ENCODE measurements around the gene NPPB.
"Not testable (repeated sequence)": the region's sequence is repeated elsewhere in the genome, so short reads cannot be mapped to it uniquely, and the experiment has no call there.

NPPB gene
- total RNA-seq, result 0 reads per million in 2 experiments

DNA sequence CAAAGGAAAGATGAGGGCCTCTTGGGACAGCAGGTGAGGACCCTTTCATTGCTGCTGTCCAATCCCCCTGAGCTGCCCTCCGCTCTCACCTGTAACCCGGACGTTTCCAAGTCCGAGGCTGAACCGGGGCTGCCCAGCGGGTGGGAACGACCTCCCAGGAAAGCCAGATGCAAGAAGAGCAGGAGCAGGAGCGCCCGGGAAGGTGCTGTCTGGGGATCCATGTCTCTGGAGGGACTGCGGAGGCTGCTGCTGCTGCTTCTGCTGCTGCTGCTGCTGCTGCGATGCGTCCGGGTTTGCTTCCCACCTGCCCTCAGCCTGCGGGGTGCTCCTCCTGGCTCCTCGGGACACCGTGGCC is at the start of gene NPPB:
Gene NPPB, minus strand, starts transcription at position 333 of the 355 bp plus-strand sequence. Its CDS starts 112 bp downstream, at position 221.
- DNase-seq (ENCODE audit: low read depth), result no peak

DNA sequence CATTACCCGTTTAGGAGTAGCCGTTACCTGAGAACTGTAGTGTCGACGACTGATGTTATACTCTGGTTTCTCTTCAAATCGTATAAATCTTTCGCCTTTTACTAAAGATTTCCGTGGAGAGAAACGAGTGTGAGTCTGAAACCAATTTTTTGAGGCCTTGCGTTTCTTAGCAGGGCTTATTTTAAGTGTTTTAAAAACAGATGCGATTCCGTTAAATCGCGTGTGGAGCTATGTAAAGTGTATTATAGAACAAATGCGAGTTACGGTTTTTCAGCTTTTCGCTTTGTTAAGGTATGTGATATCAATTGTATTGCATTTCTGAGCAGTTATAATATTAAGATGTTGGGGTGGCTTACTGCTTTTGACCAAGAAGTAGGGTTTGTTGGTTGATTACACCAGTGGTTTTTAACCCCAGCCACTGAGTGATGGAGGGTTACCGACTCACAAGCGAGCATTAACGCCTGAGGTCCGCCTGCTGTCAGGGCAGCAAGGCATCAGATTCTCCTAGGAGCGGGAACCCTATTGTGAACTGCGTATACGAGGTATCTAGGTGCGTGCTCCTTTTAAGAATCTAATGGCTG is 49.4 kb upstream of the NPPB start:
- peak; percentile 36 for DNase-seq (ENCODE audit: low read depth)

DNA sequence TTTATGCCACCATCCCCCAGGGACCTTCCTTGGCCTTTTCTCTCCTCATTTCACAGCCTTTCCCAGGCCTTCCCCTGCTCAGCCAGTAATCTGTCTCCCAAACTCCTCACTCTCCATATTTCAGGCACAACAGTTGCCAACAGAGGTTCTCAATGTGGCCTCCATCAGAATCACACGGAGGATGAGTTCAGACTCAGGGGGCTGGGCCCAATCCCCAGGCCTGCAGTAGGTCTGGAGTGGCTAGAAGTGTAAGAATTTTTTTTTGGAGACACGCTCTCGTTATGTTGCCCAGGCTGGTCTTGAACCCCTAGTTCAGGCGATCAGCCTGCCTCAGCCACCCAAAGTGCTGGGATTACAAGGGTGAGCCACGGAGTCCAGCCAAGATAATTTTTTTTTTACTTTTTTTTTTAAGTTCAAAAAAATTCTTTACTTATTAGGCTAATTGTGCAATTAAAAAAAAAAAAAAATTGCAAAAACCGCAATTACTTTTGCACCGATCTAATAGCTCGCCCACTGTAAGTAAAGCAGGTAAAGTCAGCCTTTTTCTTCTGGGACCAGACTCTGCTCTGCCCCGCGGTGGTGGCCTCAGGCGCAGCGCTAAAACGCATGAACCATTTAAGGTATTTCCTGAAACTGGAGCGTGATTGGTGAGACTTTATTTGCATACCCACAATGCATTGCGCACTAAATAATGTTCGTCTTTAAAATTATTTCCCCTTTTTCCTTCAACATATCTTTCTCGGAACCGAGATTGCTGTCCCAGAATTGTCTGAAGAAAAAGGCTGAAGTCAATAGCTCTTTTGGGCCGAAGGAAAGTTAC is 48.7 kb upstream of the NPPB start:
- peak; percentile 87 for DNase-seq (ENCODE audit: low read depth)

DNA sequence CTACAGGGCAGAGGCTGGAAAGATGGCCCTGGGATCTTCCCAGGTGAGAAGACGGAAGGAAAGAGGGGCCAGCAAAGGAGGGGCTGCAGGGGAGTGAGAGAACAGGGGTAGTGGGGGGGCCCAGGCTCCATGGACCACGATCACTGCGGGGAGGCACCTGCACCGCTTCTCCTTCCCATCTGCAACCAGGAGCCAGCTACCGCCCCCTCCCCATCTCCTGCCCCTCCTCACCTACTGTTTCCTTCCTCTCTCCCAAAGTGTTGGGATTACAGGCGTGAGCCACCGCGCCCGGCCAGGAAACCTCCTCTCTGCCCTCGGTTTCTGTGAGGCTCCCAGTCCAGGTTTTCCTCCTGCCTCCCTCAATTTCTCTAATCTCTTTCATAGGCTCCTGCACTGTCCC is 48.1 kb upstream of the NPPB start:
- DNase-seq (ENCODE audit: low read depth), result no peak

DNA sequence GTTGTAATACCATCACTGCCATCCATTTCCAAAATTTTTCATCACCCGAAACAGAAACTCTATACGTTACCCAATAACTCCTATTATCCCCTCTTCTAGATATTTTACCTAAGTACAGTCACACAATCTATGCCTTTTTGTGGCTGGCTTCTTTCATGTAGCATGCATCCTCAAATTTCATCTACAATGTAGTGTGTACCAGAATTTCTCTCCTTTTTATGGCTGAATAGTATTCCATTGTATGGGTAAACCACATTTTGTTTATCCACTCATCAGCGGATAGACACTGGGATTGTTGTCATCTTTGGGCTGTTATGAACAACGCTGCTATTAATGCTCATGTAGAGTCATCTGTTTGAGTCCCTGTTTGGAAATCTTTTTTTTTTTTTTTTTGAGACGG is 46.2 kb upstream of the NPPB start:
- no peak for DNase-seq (ENCODE audit: low read depth)

DNA sequence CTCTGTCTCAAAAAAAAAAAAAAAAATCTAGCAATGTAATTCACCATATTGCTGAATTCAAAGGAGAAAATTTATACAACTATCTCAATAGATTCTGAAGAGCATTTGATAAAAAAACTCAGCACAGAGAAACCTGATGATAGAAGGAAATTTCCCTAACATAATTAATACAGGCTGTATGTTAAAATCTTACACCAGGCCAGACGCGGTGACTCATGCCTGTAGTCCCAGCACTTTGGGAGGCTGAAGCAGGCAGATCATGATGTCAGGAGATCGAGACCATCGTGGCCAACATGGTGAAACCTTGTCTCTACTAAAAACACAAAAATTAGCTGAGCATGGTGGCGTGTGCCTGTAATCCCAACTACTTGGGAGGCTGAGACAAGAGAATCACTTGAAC is 45.4 kb upstream of the NPPB start:
- not testable (repeated sequence) for DNase-seq (ENCODE audit: low read depth)

DNA sequence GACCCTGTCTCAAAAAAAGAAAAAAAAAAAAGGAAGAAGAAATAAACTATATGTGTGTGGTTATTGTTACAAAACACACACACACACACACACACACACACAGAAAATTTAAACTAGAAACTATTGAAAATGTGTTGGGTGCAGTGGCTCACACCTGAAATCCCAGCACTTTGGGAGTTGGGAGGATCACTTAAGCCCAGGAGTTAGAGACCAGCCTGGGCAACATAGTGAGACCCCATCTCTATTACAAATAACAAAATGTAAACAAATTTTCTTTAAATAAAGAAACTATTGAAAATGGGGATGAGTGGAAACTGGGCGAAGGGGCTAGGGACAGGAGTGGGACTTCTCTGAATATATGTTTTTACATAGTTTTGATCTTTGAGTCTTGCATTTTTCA is 44.5 kb upstream of the NPPB start:
- DNase-seq (ENCODE audit: low read depth), result no peak

DNA sequence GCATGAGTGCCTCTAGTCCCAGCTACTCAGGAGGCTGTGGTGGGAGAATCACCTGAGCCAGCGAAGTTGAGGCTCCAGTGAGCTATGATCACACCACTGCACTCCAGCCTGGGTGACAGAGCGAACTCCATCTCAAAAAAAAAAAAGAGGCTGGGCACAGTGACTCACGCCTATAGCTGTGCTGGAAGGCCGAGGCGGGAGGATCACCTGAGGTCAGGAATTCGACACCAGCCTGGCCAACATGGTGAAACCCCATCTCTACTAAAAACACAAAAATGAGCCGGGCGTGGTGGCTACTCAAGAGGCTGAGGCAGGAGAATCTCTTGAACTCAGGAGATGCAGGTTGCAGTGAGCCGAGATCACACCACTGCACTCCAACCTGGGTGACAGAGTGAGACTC is 42.7 kb upstream of the NPPB start:
- not testable (repeated sequence) for DNase-seq (ENCODE audit: low read depth)

DNA sequence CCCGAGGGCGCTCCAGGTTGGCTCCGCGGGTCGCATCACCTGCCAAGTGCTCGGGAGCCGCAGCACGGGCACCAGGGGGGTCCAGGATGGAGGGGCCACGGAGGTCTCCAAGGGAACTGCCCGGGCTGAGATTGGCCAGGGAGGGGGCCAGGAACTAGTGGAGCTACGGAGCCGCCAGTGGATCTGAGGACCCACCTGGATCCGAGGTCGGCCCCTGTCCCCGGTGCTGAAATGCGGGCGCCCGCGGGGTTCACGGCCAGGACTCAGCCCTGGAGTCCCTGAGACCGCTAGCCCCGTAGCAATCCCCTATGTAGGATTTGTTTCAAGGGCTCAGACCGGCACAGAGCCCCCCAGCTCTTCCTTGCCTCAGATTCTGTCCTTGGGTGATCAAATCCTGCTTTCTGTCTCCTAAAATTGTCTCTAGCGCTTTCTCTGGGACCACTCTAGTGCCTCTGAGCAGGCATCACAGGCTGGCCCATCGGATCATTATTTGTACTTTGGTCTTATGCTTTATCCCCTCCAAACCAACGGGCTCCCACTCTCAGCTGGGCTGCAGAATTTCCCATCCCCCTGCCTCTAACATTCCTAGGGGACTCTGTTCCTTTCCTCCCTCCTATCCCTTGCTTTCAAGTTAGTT is 40.2 kb upstream of the NPPB start:
- no peak for DNase-seq (ENCODE audit: low read depth)

DNA sequence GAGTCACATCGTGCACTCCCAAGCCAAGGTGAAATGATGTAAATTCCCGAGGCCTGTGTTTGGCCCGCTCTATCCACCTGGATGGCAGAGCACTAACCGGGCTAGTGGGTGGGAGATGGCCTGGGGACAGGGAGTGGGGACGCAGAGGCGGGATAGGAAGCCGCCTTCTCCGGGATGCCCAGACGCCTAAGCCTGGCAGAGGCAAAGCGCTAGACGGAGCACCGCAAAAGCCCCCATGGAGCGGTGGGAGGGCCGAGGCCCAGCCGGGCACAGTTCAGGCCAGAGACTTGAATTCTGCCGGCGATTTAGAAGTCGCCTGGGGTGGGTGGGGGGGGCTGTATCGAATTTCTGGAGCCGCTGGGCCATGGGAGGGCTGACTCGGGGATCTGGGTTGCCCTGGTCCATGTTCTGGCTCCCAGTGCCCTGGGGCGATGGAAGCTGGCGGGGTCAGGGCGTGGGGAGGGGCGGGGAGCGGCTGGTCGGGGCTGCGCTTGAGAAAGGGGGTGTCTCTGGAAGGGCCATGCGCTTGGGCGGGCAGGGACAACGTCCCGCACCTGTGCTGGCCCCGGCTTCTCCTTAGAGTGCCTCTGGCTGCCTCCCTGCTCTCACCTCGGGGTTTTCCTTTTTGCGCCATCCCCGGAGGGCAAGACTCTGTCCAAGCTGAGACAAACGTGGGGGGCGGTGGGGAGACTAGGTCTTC is 39.5 kb upstream of the NPPB start:
- DNase-seq (ENCODE audit: low read depth), result no peak

DNA sequence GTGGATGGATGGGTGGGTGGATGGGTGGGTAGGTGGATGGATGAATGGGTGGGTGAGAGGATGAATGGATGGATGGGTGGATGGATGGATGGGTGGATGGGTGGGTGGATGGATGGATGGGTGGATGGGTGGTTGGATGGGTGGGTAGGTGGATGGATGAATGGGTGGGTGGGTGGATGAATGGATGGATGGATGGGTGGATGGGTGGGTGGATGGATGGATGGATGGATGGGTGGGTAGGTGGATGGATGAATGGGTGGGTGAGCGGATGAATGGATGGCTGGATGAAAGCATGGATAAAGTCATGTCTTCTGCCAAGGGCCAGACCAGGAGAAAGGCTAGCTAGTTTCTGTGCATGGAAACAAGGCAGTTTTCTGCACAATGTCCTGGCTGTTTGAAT is 35.8 kb upstream of the NPPB start:
- DNase-seq (ENCODE audit: low read depth), result not testable (repeated sequence)

DNA sequence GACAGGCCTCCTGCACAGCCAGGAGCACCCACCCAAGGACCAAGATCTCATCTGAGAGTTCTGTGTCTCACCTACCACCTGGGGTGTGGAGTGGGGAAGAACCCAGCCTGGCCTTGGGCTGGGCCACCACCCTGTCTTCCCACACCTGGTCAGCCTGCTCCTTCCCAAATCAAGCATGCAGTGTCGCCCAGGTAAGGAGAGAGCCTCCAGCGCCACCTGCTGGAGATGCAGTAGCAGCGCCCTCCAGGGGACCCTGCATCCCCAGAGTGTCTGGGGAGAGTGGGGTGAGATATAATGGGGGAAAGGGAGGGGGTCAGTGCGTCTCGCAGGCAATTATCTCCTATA is 35.1 kb upstream of the NPPB start:
- peak; percentile 54 for DNase-seq (ENCODE audit: low read depth)

DNA sequence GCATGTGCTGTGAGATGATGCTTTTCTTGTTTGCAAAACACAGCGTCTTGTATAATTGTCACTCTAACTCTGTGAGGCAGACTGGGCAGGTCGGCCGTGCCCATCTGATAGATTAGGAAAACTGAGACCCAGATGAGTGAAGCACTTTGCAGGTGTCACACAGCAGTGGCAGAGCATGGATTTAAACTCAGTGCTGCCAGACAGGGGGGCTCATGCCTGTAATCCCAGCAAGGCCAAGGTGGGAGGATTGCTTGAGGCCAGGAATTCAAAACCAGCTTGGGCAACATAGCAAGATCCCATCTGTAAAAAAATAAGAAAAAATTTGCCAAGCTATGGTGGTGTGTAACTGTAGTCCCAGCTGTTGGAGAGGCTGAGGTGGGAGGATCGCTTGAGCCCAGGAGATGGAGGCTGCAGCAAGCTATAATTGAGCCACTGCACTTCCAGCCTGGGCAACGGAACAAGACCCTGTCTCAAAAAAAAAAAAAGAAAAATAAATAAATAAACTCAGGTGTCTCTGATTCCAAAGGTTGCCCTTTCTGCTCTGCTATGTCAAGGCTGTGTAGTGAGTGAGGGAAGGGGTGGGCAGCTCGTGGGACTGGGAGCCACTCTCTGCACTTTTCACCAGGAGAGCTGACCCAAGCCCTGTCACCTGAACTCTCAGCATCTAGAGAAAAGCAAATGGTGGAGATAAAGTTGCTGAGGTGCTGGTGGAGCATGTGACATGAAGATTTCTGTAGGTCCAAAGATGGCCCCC is 32.9 kb upstream of the NPPB start:
- no peak for DNase-seq (ENCODE audit: low read depth)

DNA sequence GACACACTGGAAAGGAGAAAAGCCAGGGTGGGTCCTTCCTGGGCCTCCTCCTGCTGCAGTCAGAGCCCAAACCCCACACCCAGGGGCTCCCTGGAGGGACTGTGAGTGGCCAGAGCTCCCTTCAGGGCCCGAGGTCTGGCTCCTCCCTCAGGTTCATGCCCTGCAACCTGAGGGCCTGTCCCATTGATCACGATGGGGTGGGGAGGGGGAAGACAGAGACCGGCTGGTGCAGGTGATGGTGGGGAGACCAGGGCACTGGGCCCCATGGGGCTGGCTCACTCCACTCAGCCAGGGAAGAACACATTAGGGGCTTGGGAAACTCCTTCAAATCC is 30.1 kb upstream of the NPPB start:
- DNase-seq (ENCODE audit: low read depth), result no peak

DNA sequence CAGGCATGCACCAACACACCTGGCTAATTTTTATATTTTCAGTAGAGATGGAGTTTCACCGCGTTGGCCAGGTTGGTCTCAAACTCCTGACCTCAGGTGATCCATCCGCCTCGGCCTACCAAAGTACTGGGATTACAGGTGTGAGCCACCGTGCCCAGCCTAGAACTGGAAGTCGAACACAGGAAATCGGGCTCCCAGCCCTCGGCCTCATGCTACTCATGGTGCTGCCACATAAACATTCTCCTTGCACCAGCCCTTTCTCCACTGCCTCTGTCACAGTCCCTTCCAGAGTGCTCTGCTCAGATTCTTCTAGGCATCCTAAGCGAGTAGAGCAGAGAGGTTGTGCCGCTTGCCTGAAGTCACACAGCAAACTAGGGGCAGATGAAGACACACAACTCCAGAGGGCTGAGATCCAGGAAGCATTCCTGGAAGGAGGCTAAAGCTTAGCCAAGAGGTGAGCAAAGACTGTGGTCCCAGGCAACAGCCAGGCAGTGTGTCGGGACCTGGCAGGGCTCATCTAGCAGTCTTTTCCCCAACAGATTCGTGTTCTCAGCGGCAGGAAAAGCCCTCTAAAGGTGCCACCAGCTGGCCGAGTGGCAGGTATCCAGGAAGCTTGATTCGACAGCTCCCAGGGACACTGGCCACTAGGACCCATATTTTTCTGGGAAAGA is 29.6 kb upstream of the NPPB start:
- no peak for DNase-seq (ENCODE audit: low read depth)

DNA sequence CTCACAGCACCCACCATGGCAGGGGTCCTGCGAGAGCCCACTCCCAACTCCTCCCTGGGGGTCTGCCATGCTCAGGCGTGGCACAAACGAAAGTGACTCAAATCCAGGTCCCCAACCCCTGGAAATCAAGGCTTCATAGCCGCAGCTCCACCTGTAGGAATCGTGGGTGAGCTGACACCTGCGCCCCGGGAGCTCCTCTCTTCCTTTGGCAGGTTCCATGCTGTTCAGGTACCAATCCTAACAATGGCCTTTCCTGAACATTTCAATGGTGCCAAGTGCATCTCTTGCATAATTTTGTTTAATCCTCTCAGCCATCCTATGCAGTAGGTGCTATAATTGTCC is 28.9 kb upstream of the NPPB start:
- DNase-seq (ENCODE audit: low read depth), result no peak

DNA sequence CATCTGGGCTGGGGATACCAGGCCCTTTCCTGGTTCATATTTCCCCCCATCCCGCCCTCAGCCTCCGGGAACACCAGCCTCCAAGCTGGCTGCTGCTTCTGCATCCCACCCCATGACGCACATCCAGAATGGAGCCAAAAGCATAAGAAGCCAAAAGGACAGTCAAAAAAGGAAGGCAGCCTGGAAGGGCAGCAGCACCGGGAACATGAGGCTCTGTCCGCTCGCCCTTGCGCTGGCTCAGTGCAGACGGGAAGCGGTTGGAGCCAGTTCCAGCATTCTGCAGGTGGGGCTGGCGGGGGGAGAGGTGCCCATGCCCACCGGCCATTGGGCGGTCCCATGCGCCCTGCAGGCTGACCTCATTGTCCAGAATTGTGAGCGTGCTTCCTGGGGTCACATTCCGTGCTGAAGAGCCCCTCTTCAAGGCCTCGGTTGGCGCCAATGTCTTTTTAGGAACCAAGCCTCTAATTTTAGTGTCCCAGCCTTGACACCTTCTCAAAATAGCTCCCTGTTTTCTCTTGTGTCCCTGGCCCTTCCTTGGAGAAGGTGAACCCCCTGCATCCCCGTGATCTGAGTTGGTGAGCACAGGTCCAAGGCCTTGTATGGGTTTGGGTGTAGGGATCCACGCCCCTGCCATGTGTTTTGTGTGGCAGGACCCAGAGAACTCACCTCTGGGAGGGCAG is 28.4 kb upstream of the NPPB start:
- no peak for DNase-seq (ENCODE audit: low read depth)

DNA sequence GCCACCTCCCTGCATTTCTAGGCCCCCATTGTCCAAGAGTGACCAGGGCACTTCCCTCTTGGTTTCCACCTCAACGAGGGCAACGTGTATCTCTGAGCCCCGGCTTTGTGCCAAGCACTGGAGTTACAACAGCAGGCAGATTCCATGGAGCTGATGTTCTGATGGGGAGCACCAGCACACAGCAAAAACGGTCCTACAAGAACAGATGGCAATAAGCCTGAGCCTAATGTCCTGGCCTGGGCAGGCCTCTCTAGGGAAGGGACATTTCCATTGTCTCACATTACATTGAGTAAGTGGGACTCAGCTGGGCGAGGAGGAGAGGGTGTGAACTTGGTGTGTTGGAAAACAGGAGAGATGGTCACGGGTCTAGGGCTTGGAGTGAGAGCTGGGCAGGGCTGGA is 27.2 kb upstream of the NPPB start:
- DNase-seq (ENCODE audit: low read depth), result no peak

DNA sequence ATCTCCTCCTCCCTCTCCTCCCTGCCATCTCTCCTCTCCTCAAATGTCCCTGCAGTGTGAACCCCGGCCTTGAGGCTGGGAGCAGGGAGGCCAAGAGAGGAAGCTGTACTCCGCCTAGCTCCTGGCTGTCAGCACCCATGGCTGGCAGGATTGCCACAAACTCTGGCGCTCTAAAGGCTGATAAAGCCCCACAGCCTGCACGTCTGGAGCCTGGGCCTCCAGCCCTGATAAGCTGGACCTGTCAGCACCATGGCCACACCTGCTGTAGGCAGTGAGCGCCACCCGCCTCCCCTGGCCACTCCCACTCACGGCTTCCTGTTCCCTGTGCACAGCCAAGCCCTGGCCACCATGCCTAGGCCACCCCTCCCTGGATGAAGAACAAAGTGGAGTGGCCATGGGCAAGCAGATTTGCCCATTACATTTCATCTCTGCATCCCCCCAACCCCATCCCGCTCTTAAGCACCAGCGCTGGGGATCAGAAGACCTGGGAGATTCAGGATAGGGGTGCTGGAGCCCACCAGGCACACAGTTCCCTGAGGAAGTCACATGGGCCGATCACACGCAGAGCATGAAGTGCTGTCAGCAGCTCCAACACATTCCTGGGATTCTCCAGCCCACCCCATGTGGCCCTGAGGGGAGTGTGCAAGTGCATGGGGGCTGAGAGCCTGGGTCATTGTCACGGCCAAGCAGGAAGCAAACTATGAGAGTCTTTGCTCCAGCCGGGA is 24.2 kb upstream of the NPPB start:
- DNase-seq (ENCODE audit: low read depth), result no peak

DNA sequence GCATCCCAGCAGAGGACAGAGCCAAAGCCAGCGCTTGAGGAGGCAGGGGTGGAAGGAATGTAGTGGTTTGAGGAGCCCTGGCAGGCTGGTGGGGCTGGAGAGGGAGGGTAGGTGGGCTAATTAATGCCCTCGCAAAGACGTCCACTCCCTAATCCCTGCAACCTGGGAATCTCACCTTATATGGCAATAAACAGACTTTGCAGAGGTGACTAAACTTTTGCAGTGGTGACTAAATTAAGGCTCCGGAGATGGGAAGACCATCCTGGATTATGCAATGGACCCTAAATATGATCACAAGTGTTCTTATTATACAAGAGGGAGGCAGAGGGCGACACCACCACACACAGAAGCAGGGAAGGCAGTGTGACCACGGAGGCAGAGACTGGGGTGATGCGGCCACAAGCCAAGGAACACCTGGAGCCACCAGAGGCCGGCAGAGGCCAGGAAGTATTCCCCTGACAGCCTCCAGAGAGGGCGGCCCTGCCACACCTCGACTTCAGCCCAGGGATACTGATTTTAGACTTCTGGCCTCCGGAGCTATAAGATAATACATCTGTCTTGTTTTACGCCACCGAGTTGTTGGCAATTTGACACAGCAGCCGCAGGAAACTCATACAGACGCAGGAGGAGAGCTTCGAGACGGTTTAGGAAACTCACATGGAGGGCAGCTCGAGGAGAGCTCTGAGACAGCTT is 23.1 kb upstream of the NPPB start:
- DNase-seq (ENCODE audit: low read depth), result no peak

Measured in T follicular helper cell (primary cell).